ENCODE data around the gene NCKAP5.

NCKAP5 gene

DNA sequence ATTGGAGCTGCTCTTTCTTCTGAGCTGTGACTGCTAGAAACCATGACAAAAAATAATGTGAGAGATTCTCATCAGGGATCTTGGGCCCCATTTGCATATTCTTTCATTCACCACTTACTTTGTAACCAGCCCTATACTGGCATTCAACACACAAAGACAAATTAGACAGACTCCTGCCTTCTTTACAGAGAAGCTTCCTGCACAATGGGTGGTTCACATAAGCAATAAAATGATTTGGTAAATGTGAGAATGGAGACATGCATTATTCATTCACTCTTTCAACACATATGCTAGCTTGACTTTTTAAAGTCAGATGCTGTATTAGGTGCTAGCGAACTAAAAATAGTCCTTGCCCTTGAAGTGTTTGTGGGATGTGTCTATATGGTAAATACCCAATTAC, 174.4 kb downstream of the NCKAP5 start:
- intact Hi-C loops (cut with micrococcal nuclease), result no loop called here
- peaks cover 32% of the 10 kb centered on the region for H3K9me3 Mint-ChIP-seq
- no peaks in the 10 kb centered on the region for H3K27me3 Mint-ChIP-seq
- no peaks in the 10 kb centered on the region for H3K36me3 Mint-ChIP-seq (ENCODE audit: low read depth)
- no peak overlapping the region for H3K27ac Mint-ChIP-seq
- H3K4me1 Mint-ChIP-seq (ENCODE audit: low read depth), result no peaks in the 10 kb centered on the region
- no peak overlapping the region for H3K4me3 Mint-ChIP-seq

DNA sequence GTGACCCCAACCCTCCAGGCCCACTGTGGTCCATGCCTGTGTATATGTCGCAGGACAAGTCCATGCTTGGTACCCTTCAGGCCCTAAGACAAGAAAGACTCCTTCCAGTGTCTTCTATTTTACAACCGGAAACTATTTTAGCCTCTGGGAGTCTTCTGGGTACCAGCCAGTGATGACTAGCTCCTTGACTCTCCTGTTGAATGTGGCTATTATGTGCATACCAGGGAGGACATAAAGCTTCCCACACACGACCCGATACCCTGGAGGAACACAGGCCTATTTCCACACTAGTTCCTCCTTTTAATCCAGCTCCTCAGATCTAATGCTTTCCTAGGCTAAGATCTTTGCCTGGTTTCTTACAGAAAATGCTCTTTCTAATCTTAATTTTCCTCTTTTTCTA, 178.1 kb downstream of the NCKAP5 start:
- intact Hi-C loops (cut with micrococcal nuclease), result no loop called here
- no peaks in the 10 kb centered on the region for H3K27me3 Mint-ChIP-seq
- peaks cover 65% of the 10 kb centered on the region for H3K9me3 Mint-ChIP-seq
- H3K4me1 Mint-ChIP-seq (ENCODE audit: low read depth), result no peaks in the 10 kb centered on the region
- no peaks in the 10 kb centered on the region for H3K36me3 Mint-ChIP-seq (ENCODE audit: low read depth)
- no peak overlapping the region for H3K27ac Mint-ChIP-seq
- no peak overlapping the region for H3K4me3 Mint-ChIP-seq

DNA sequence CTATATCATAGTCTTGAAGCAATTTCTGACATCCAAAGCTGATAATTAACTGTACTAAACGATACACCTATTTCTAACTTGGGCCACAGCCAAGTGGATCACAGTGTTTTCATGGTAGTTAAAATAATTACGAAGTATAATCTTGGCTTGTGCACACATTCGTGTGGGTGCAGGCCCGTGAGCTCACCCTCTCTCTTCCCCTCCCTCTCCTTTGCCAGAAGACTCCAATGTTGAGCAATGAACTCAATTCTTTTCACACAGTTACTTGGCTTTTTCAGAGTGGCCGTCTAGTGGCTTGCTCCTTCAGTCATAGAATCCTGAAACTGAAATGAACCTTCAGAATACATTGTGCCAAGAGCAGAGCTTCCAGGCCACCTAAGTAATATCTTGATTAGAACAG, 178.7 kb downstream of the NCKAP5 start:
- H3K4me3 Mint-ChIP-seq, result no peak overlapping the region
- H3K4me1 Mint-ChIP-seq (ENCODE audit: low read depth), result no peaks in the 10 kb centered on the region
- no peaks in the 10 kb centered on the region for H3K36me3 Mint-ChIP-seq (ENCODE audit: low read depth)

DNA sequence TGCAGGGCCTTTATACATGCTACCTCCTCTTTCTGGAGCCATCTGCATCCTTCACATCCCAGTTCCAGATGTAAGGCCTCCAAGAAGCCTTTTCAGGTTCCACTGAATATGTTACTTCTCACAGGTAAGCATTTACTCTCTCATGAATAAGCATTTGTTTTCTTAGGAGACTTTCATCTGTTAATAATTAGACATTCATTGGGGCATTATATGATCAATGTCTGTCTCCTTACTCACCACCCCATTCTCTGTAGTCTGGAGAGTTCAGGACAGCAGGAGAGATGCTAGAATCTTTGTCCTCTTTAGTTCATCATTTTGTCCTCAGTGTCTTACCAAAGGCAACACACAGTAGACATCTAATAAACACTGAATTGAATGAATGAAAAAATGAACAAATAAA, 185.7 kb downstream of the NCKAP5 start:
- Mint-ChIP-seq H3K36me3 (ENCODE audit: low read depth) (no peaks in the 10 kb centered on the region), H3K9me3 (peaks cover 21% of the 10 kb centered on the region), H3K27me3 (no peaks in the 10 kb centered on the region), H3K4me1 (ENCODE audit: low read depth) (no peaks in the 10 kb centered on the region), H3K4me3 (no peak overlapping the region), H3K27ac (no peak overlapping the region)
- intact Hi-C loops (cut with micrococcal nuclease), result no loop called here

More for the DNA sequence above, 178.7 kb downstream of the NCKAP5 start:
- H3K27me3 Mint-ChIP-seq, result no peaks in the 10 kb centered on the region
- peaks cover 65% of the 10 kb centered on the region for H3K9me3 Mint-ChIP-seq
- intact Hi-C loops (cut with micrococcal nuclease), result no loop called here
- no peak overlapping the region for H3K27ac Mint-ChIP-seq

DNA sequence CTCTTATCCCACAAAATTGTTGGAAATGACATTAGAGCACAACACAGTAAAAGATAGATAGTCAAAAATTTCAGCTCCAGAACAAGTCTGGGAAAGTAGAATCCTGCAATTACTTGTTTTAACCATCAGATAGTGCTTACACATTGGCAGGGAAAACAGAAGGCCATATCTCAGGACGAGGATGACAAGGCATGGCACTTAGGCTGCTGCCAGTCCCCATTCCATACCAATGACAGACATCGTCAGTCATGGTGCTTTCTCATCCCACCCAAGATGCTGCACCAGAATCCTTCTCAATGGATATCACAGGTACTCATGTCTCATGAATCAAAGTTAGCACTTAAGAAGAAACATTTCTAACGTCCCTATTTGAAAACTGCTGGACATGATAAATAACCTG, 187.3 kb downstream of the NCKAP5 start:
- intact Hi-C loops (cut with micrococcal nuclease), result no loop called here
- no peak overlapping the region for H3K27ac Mint-ChIP-seq
- no peaks in the 10 kb centered on the region for H3K36me3 Mint-ChIP-seq (ENCODE audit: low read depth)

DNA sequence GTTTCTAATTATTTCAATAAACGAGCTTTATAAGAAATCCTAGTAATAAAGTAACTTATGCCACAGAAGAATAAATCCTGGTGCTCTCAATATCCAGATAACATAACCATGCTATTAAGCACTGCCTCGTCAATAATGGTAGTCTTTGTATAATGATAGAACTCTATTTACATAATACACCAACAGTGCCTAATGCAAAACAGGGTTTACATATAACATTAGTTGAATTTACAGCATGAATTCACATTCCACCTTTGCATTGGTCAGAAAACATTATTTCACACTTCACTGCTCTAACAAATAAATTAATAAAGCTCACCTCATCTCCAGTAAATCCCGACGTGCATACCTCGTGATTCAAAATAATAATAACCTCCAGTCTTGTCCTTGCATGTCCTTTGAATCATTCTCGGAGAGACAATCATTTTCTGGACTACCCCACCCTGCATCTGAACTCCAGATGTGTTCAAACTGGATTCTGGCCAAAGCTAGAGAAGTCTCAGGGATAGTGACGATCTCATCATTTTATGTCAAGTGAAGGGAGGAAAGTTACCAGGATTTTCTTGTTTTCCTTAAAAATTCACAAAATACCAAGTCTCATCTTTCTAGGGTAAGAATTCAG, 189.2 kb downstream of the NCKAP5 start:
- no peaks in the 10 kb centered on the region for H3K4me1 Mint-ChIP-seq (ENCODE audit: low read depth)
- intact Hi-C loops (cut with micrococcal nuclease), result no loop called here
- H3K27ac Mint-ChIP-seq, result no peak overlapping the region
- no peaks in the 10 kb centered on the region for H3K27me3 Mint-ChIP-seq
- no peaks in the 10 kb centered on the region for H3K36me3 Mint-ChIP-seq (ENCODE audit: low read depth)
- peaks cover 7% of the 10 kb centered on the region for H3K9me3 Mint-ChIP-seq
- no peak overlapping the region for H3K4me3 Mint-ChIP-seq

More for the DNA sequence above, 187.3 kb downstream of the NCKAP5 start:
- H3K27me3 Mint-ChIP-seq, result no peaks in the 10 kb centered on the region
- H3K4me1 Mint-ChIP-seq (ENCODE audit: low read depth), result no peaks in the 10 kb centered on the region
- H3K4me3 Mint-ChIP-seq, result no peak overlapping the region
- peaks cover 5% of the 10 kb centered on the region for H3K9me3 Mint-ChIP-seq

DNA sequence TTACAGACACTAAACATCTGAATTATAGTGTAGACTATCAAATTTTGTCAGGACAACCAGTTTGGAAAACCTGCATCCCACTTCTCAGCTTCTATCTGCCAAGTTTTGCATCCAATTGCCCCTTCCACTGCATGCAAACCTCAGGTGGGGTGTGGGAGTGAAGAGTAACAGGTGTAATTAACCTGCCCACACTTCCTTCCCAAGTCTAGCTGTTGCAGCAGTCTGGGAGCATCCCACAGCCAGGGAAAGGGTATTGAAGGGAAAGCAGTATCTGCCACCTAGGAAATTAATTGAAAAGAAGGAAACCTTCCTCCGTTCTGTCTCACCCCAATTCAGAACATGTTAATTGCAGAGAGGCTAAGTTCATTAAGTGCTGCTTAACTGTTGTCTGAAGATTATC, 189.9 kb downstream of the NCKAP5 start:
- H3K27me3 Mint-ChIP-seq, result no peaks in the 10 kb centered on the region
- intact Hi-C loops (cut with micrococcal nuclease), result no loop called here
- H3K9me3 Mint-ChIP-seq, result peaks cover 9% of the 10 kb centered on the region
- no peaks in the 10 kb centered on the region for H3K36me3 Mint-ChIP-seq (ENCODE audit: low read depth)
- H3K4me3 Mint-ChIP-seq, result no peak overlapping the region
- no peaks in the 10 kb centered on the region for H3K4me1 Mint-ChIP-seq (ENCODE audit: low read depth)
- H3K27ac Mint-ChIP-seq, result no peak overlapping the region

DNA sequence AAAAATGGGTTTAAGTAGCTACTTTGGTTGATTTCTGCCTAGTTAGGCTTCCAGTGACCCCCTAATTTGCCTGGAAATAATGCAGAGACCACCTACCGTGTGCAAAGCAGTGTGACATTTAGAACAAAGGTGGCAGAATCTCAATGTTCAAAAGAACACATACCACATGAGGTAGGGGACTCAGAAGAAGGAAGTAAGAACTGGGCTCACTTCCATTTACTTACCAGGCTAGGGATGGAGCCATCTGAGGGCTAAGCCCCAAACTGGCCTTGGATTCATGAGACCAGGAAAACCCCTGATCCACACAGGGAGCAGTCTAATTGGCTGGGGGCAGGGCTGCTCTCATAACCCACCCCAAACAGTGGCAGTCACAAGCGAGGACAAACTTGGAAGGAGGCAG, 190.7 kb downstream of the NCKAP5 start:
- no peaks in the 10 kb centered on the region for H3K27me3 Mint-ChIP-seq
- no peaks in the 10 kb centered on the region for H3K36me3 Mint-ChIP-seq (ENCODE audit: low read depth)
- no peaks in the 10 kb centered on the region for H3K4me1 Mint-ChIP-seq (ENCODE audit: low read depth)
- no peak overlapping the region for H3K4me3 Mint-ChIP-seq
- intact Hi-C loops (cut with micrococcal nuclease), result no loop called here
- H3K9me3 Mint-ChIP-seq, result peaks cover 9% of the 10 kb centered on the region
- no peak overlapping the region for H3K27ac Mint-ChIP-seq

DNA sequence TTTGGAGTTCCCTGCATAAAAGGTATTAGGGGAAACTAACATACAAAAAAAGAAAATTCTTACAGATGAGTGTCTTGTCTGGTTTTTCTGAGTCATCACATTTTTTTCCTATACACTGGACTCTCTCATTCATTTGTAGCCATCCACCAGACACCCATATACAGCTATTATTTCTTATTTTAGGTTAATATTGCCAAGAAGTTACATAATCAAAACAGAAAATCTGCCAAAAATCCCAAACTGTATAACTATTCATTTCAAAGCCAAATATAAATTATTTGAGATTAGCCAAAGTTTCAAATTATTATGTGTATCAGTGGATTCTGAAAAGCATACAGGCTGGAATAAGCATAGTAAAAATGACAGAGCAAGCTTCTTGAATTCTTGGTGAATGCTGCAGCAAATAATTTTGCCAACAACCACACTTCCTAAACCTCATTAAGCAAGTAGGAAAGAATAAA, 191.2 kb downstream of the NCKAP5 start:
- no peak overlapping the region for H3K4me3 Mint-ChIP-seq

DNA sequence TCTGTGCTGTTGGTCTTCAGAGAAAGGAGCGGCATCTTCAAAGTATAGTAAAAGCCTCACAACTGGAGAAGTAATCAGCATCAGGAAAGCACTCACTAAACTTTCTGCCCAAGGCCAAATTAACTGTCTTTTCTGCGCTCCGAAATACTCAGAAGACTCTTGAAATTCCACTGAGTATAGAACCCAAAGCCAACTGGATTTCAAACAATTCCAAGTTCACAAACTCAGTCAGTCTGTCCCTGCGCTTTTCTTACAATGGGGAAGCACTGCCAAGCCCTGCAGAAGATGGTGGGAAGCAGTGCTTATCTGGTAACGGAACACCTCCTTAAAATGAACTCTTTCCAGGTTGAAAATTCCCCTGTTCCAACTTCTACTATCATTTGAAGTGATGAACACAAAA, 193.5 kb downstream of the NCKAP5 start:
- Mint-ChIP-seq H3K9me3 (peaks cover 9% of the 10 kb centered on the region), H3K36me3 (ENCODE audit: low read depth) (no peaks in the 10 kb centered on the region), H3K27me3 (no peaks in the 10 kb centered on the region), H3K4me1 (ENCODE audit: low read depth) (no peaks in the 10 kb centered on the region), H3K27ac (no peak overlapping the region), H3K4me3 (no peak overlapping the region)
- intact Hi-C loops (cut with micrococcal nuclease), result no loop called here

More for the DNA sequence above, 191.2 kb downstream of the NCKAP5 start:
- Mint-ChIP-seq H3K27ac (no peak overlapping the region), H3K27me3 (no peaks in the 10 kb centered on the region), H3K36me3 (ENCODE audit: low read depth) (no peaks in the 10 kb centered on the region), H3K4me1 (ENCODE audit: low read depth) (no peaks in the 10 kb centered on the region), H3K9me3 (peaks cover 9% of the 10 kb centered on the region)
- intact Hi-C loops (cut with micrococcal nuclease), result no loop called here

DNA sequence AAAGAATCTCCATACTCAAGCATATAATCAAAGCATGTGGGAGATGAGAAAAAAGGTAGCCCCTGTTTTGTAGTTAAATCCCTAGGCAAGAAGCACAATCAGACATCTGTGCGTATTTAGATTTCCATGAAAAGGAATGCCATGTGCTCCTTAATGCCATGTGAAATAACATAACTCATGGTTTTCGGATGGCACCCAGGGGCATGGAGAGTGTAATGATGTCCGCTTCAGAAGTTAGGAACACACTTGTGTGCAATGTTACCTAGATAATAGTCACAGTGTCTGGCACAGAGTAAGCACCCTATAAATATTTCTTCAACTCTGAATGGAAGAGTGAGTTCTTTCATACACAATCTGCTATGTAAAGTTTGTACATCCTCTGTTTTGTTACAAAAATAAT, 197.0 kb downstream of the NCKAP5 start:
- Mint-ChIP-seq H3K4me3 (no peak overlapping the region), H3K27me3 (no peaks in the 10 kb centered on the region), H3K36me3 (ENCODE audit: low read depth) (no peaks in the 10 kb centered on the region), H3K9me3 (peaks cover 9% of the 10 kb centered on the region), H3K27ac (no peak overlapping the region), H3K4me1 (ENCODE audit: low read depth) (no peaks in the 10 kb centered on the region)
- intact Hi-C loops (cut with micrococcal nuclease), result no loop called here

DNA sequence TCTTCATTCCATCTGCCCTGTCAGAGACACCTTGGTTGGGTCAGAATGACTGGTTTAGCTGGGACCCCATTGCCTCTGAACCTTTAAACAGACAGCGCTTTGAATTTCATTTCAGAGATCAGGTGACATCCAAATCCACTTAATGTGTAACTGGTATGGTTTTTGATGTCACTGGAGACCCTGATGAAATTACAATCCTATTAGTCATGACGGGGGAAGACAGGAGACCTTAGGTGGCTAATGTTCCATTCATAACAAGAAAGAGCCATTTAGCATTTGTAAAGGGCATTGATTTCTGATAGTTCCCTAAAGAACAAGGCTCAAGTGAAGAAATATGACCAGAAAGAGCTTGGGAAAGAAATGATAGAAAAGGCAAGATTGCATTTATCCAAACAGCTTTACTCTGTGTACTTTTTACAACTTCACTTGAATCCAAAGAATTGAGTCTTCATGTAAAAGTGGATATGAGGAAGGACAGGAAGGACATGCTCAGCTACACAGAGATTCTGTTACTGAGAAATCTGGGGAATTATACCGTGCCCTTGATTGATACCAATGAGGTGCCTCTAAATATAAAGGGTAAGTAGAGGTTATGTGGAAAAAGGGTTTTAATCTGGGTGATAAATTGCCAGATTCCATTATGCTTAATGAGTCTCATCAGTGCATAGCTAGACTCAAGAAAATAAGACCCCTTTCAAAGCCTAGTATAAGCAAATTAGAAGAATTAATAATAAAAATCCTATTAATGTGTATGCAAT, 198.2 kb downstream of the NCKAP5 start:
- intact Hi-C loops (cut with micrococcal nuclease), result no loop called here
- peaks cover 9% of the 10 kb centered on the region for H3K9me3 Mint-ChIP-seq
- no peaks in the 10 kb centered on the region for H3K36me3 Mint-ChIP-seq (ENCODE audit: low read depth)
- no peaks in the 10 kb centered on the region for H3K27me3 Mint-ChIP-seq
- no peak overlapping the region for H3K4me3 Mint-ChIP-seq
- H3K27ac Mint-ChIP-seq, result no peak overlapping the region
- H3K4me1 Mint-ChIP-seq (ENCODE audit: low read depth), result no peaks in the 10 kb centered on the region

DNA sequence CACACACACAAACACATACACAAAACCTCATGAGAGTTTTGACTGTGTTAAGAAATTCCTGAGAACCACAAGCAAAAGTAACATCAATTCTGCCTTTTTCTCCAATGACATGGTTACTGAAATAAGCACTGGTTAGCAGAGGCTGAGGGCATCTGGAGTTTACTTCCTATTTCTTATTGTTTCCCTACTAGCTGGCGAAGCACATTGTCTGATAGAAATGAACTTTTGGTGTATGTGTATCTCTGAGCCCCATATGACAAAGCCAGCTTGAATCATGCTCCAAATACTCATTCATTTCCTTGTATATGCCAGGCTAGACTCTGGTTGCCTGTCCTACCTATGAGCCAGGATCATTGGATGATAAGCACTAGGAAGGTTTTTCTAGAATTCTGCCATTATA, 203.1 kb downstream of the NCKAP5 start:
- intact Hi-C loops (cut with micrococcal nuclease), result no loop called here
- Mint-ChIP-seq H3K27ac (no peak overlapping the region), H3K4me3 (no peak overlapping the region), H3K27me3 (no peaks in the 10 kb centered on the region), H3K36me3 (ENCODE audit: low read depth) (no peaks in the 10 kb centered on the region), H3K9me3 (peaks cover 6% of the 10 kb centered on the region), H3K4me1 (ENCODE audit: low read depth) (no peaks in the 10 kb centered on the region)

DNA sequence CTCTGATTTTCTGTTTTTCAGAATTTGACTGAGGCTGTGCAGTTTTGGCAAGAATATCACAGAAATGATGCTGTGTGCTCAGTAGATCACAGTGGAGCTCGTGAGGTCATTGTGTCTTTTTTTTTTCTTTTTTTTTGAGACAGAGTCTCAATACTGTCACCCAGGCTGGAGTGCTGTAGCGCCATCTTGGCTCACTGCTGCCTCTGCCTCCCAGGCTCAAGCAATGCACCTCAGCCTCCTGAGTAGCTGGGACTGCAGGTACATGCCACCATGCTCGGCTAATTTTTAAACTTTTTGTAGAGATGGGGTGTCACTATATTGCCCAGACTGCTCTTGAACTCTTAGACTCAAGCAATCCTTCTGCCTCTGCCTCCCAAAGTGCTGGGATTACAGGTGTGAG, 203.6 kb downstream of the NCKAP5 start:
- Mint-ChIP-seq H3K36me3 (ENCODE audit: low read depth) (no peaks in the 10 kb centered on the region), H3K4me3 (no peak overlapping the region), H3K27me3 (no peaks in the 10 kb centered on the region), H3K9me3 (peaks cover 6% of the 10 kb centered on the region), H3K4me1 (ENCODE audit: low read depth) (no peaks in the 10 kb centered on the region), H3K27ac (no peak overlapping the region)
- intact Hi-C loops (cut with micrococcal nuclease), result no loop called here

DNA sequence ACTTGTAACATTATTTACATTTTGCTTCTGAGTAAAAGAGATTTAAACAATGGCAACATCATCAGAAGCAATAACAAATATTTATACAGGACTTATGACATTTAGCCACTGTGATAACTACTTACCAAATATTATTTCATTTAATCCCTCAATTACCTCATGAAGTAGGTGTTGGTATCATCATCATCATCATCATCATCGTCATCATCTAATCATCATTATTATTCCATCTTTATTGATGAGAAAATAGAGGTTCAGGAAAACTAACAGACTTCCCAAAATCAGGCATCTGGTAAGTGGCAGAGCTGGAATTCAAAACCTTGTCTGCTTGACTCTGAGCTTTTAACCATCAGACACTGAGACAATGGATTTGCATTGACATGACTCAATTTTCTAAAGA, 204.4 kb downstream of the NCKAP5 start:
- peaks cover 6% of the 10 kb centered on the region for H3K9me3 Mint-ChIP-seq
- no peaks in the 10 kb centered on the region for H3K27me3 Mint-ChIP-seq
- no peak overlapping the region for H3K27ac Mint-ChIP-seq
- no peaks in the 10 kb centered on the region for H3K4me1 Mint-ChIP-seq (ENCODE audit: low read depth)
- no peak overlapping the region for H3K4me3 Mint-ChIP-seq
- H3K36me3 Mint-ChIP-seq (ENCODE audit: low read depth), result no peaks in the 10 kb centered on the region
- intact Hi-C loops (cut with micrococcal nuclease), result no loop called here

Data from dendritic cell treated with granulocyte-macrophage colony-stimulating factor and Interleukin-4, amounts not matched to agents 40 ng/mL and 50 ng/mL, for 4 days (primary cell).